Lower lobe of right lung (tissue), 2 donors: ENCODE measurements around the gene VIPR2. TPM values are rescaled to one million over a fixed set of nuclear protein-coding genes. Genes with fewer than 3 reads are reported as not detected.
A peak's percentile ranks its signal among the peaks of the same experiment; 100 is the strongest.

ENCODE experiments used
- ATAC-seq, 2 donors: fragments of 200-7000 bp; cut with Tn5 transposase; one replicate each; pipeline ENCODE4 v1.9.1; 2020 to 2022; ENCODE audit warnings: mild to moderate bottlenecking in 2 of 2, moderate library complexity in 2 of 2
- DNase-seq: peaks from one replicate; pipeline ENCODE4 v3.0.0-alpha.2; 2020
- H3K27ac ChIP-seq: fragments of 200-600 bp; one replicate; pipeline ENCODE4 v1.8.0; 2022
- H3K27me3 ChIP-seq: fragments of 200-600 bp; one replicate; pipeline ENCODE4 v1.8.0; 2022; ENCODE audit warnings: low read depth
- H3K36me3 ChIP-seq: fragments of 200-600 bp; one replicate; pipeline ENCODE4 v1.8.0; 2022; ENCODE audit warnings: mild to moderate bottlenecking
- H3K4me1 ChIP-seq: fragments of 200-600 bp; one replicate; pipeline ENCODE4 v1.8.0; 2022
- H3K4me3 ChIP-seq: fragments of 200-600 bp; one replicate; pipeline ENCODE4 v1.8.0; 2022; ENCODE audit warnings: mild to moderate bottlenecking
- H3K9me3 ChIP-seq: fragments of 200-600 bp; one replicate; pipeline ENCODE4 v1.8.0; 2022
- CTCF ChIP-seq: fragments of 200-600 bp; IDR thresholded peaks from one replicate; pipeline ENCODE4 v1.8.0; 2022; ENCODE audit warnings: antibody characterized with exemption, mild to moderate bottlenecking
- intact Hi-C: fragments of 100-400 bp; cut with DNase I; formaldehyde crosslinking; loops from one replicate; pipeline ENCODE4 v1.11.0; 2022
- total RNA-seq: library from RNA; stranded (reverse); fragmentation: NEBNext Ultra II Directional; extraction: Animal tissue kit (Norgen Biotek cat#: 25700); gene quantifications from one replicate; pipeline ENCODE4 v1.2.1, GENCODE V29; 2021
- donor health status: DM: no; HTN: yes; CAD: no; lungs with severe emphysema.

Gene VIPR2
- total RNA-seq, 1 donor from 2014 or later: 0.80 TPM

GRCh38 chr7:159031135-159031701, 113.4 kb downstream of the VIPR2 start:
- Histone ChIP-seq H3K9me3 (no peaks in the 10 kb centered on the region), H3K27ac (peak overlapping the region; percentile 64), H3K4me1 (no peaks in the 10 kb centered on the region), H3K4me3 (peak overlapping the region; percentile 61), H3K27me3 (peaks cover 23% of the 10 kb centered on the region), H3K36me3 (no peaks in the 10 kb centered on the region)
- intact Hi-C loops: no loop called here
- ATAC-seq (peak; percentile 25 to 38), DNase-seq (no peak)
- no peak for TF ChIP-seq CTCF

GRCh38 chr7:159030490-159031134, 114.1 kb downstream of the VIPR2 start:
- peak overlapping the region; percentile 64 for H3K27ac ChIP-seq
- no peaks in the 10 kb centered on the region for H3K36me3 ChIP-seq
- H3K4me1 ChIP-seq: no peaks in the 10 kb centered on the region
- H3K9me3 ChIP-seq: no peaks in the 10 kb centered on the region
- ATAC-seq (peak; percentile 77 to 82), DNase-seq (peak; percentile 76)
- peak overlapping the region; percentile 61 for H3K4me3 ChIP-seq
- intact Hi-C loops: no loop called here
- H3K27me3 ChIP-seq: peaks cover 23% of the 10 kb centered on the region
- peak; percentile 46 for TF ChIP-seq CTCF

- no peaks in the 10 kb centered on the region for H3K9me3 ChIP-seq
- ATAC-seq (no peak), DNase-seq (no peak)
- intact Hi-C loops: no loop called here
- TF ChIP-seq CTCF: no peak
- H3K4me1 ChIP-seq: no peaks in the 10 kb centered on the region
- no peak overlapping the region for H3K27ac ChIP-seq
- no peak overlapping the region for H3K4me3 ChIP-seq
- H3K36me3 ChIP-seq: no peaks in the 10 kb centered on the region
- H3K27me3 ChIP-seq: peaks cover 23% of the 10 kb centered on the region
Observed at GRCh38 chr7:159028508-159029401, 115.9 kb downstream of the VIPR2 start.

- ATAC-seq (peak; percentile 12 to 55), DNase-seq (no peak)
- no peaks in the 10 kb centered on the region for H3K9me3 ChIP-seq
- no peaks in the 10 kb centered on the region for H3K36me3 ChIP-seq
- peaks cover 23% of the 10 kb centered on the region for H3K27me3 ChIP-seq
- H3K27ac ChIP-seq: no peak overlapping the region
- intact Hi-C loops: no loop called here
- no peak overlapping the region for H3K4me3 ChIP-seq
- H3K4me1 ChIP-seq: no peaks in the 10 kb centered on the region
- TF ChIP-seq CTCF: no peak
Observed at GRCh38 chr7:159027789-159028507, 116.7 kb downstream of the VIPR2 start.
